ENCODE measurements around the gene GYG2. TPM values are rescaled to one million over a fixed set of nuclear protein-coding genes. Genes with fewer than 3 reads are reported as not detected.

Gene GYG2
- total RNA-seq, 3 donors from 2014 or later, result 23.1 to 84.7 (median 40.6) TPM

- no peaks in the 10 kb centered on the region for H3K36me3 ChIP-seq
- intact Hi-C loops (cut with DNase I; ENCODE audit: low total_unique reads), result no loop called here
- H3K27ac ChIP-seq, result no peak overlapping the region
- no peak for TF ChIP-seq POLR2A (IDR thresholded peaks at IDR 0.05)
- no peak for TF ChIP-seq POLR2AphosphoS5 (IDR thresholded peaks at IDR 0.05)
- TF ChIP-seq CTCF (IDR thresholded peaks at IDR 0.05), result no peak
- peaks cover 0 to 4% of the 10 kb centered on the region in 2 donors for H3K27me3 ChIP-seq
- no peak overlapping the region for H3K4me3 ChIP-seq
- no peaks in the 10 kb centered on the region for H3K9me3 ChIP-seq
- no peak for DNase-seq (ENCODE audit: low spot score in 2 of 2)
- H3K4me1 ChIP-seq, result no peaks in the 10 kb centered on the region
Measured at GRCh38 chrX:2820136-2820771, 8.5 kb upstream of the GYG2 start.

- intact Hi-C loops (cut with DNase I; ENCODE audit: low total_unique reads), result no loop called here
- H3K36me3 ChIP-seq, result no peaks in the 10 kb centered on the region
- H3K27ac ChIP-seq, result no peak overlapping the region
- DNase-seq (ENCODE audit: low spot score in 2 of 2), result no peak
- no peaks in the 10 kb centered on the region for H3K4me1 ChIP-seq
- H3K4me3 ChIP-seq, result no peak overlapping the region
- H3K27me3 ChIP-seq, result peaks cover 0 to 12% of the 10 kb centered on the region in 2 donors
- no peak for TF ChIP-seq CTCF (IDR thresholded peaks at IDR 0.05)
- no peak for TF ChIP-seq POLR2AphosphoS5 (IDR thresholded peaks at IDR 0.05)
- no peak for TF ChIP-seq POLR2A (IDR thresholded peaks at IDR 0.05)
- H3K9me3 ChIP-seq, result no peaks in the 10 kb centered on the region
Measured at GRCh38 chrX:2823795-2824386, 4.8 kb upstream of the GYG2 start.

- intact Hi-C loops (cut with DNase I; ENCODE audit: low total_unique reads), result no loop called here
- H3K27ac ChIP-seq, result no peak overlapping the region
Measured at GRCh38 chrX:2824886-2825285, 3.8 kb upstream of the GYG2 start.

GRCh38 chrX:2828959-2829411, 255 bp downstream of the GYG2 start:
- H3K27ac ChIP-seq, result no peak overlapping the region
- intact Hi-C loops (cut with DNase I; ENCODE audit: low total_unique reads), result no loop called here
- H3K9me3 ChIP-seq, result no peaks in the 10 kb centered on the region
- no peak for DNase-seq (ENCODE audit: low spot score in 2 of 2)
- no peaks in the 10 kb centered on the region for H3K4me1 ChIP-seq
- TF ChIP-seq POLR2A (IDR thresholded peaks at IDR 0.05), result no peak
- no peak for TF ChIP-seq CTCF (IDR thresholded peaks at IDR 0.05)
- TF ChIP-seq POLR2AphosphoS5 (IDR thresholded peaks at IDR 0.05), result no peak
- H3K27me3 ChIP-seq, result peaks cover 0 to 36% of the 10 kb centered on the region in 2 donors
- peak overlapping the region; percentile 29 to 62 (median 51) for H3K4me3 ChIP-seq
- no peaks in the 10 kb centered on the region for H3K36me3 ChIP-seq

More at GRCh38 chrX:2824886-2825285, 3.8 kb upstream of the GYG2 start:
- Histone ChIP-seq H3K4me3 (no peak overlapping the region), H3K4me1 (no peaks in the 10 kb centered on the region), H3K36me3 (no peaks in the 10 kb centered on the region), H3K27me3 (peaks cover 0 to 19% of the 10 kb centered on the region in 2 donors), H3K9me3 (no peaks in the 10 kb centered on the region)
- DNase-seq (ENCODE audit: low spot score in 2 of 2), result no peak
- TF ChIP-seq POLR2A (IDR thresholded peaks at IDR 0.05) (no peak), POLR2AphosphoS5 (IDR thresholded peaks at IDR 0.05) (no peak), CTCF (IDR thresholded peaks at IDR 0.05) (no peak)

- Histone ChIP-seq H3K36me3 (no peaks in the 10 kb centered on the region), H3K27ac (no peak overlapping the region), H3K4me1 (no peaks in the 10 kb centered on the region), H3K4me3 (peak overlapping the region; percentile 29 to 62 (median 51)), H3K9me3 (no peaks in the 10 kb centered on the region), H3K27me3 (peaks cover 0 to 36% of the 10 kb centered on the region in 2 donors)
- DNase-seq (ENCODE audit: low spot score in 2 of 2), result no peak
- TF ChIP-seq CTCF (IDR thresholded peaks at IDR 0.05) (no peak), POLR2A (IDR thresholded peaks at IDR 0.05) (no peak), POLR2AphosphoS5 (IDR thresholded peaks at IDR 0.05) (no peak)
- intact Hi-C loops (cut with DNase I; ENCODE audit: low total_unique reads), result no loop called here
Measured at GRCh38 chrX:2829469-2830246, 928 bp downstream of the GYG2 start.

Measured in breast epithelium (tissue), 4 donors.